Measurements from ENCODE around the gene SNX5. TPM values are rescaled to one million over a fixed set of nuclear protein-coding genes. Genes with fewer than 3 reads are reported as not detected.

The SNX5 gene
- total and polyA plus RNA-seq, 12 donors, result 29.0 to 59.1 (median 47.3) TPM

DNA sequence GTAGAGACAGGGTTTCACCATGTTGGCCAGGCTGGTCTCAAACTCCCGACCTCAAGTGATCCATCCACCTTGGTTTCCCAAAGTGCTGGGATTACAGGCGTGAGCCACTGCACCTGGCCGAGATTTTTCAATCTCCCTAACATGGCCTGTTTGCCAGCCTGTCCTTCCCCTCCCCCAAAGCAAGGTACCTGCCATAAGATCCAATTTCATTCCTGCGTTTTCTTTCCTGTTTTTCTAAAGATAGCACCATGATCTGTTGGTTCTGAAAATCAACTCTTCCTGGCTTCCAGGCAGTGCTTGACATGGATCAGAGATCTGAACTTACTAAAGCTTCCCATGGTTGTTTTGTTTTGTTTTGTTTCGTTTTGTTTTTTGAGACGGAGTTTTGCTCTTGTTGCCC lies 7.7 kb upstream of the SNX5 start:
- WGBS, 2 donors, result 91 to 93% methylated on average over 6 of the region's 6 CpGs
- no peak for ATAC-seq
- intact Hi-C loops (cut with DNase I), result no loop called here
- TF ChIP-seq, protein P1, sequence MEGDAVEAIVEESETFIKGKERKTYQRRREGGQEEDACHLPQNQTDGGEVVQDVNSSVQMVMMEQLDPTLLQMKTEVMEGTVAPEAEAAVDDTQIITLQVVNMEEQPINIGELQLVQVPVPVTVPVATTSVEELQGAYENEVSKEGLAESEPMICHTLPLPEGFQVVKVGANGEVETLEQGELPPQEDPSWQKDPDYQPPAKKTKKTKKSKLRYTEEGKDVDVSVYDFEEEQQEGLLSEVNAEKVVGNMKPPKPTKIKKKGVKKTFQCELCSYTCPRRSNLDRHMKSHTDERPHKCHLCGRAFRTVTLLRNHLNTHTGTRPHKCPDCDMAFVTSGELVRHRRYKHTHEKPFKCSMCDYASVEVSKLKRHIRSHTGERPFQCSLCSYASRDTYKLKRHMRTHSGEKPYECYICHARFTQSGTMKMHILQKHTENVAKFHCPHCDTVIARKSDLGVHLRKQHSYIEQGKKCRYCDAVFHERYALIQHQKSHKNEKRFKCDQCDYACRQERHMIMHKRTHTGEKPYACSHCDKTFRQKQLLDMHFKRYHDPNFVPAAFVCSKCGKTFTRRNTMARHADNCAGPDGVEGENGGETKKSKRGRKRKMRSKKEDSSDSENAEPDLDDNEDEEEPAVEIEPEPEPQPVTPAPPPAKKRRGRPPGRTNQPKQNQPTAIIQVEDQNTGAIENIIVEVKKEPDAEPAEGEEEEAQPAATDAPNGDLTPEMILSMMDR (IDR thresholded peaks at IDR 0.05), result no peak
- Histone ChIP-seq H3K4me3 (no peak overlapping the region), H3K27ac (no peak overlapping the region), H3K4me1 (peaks cover 0 to 30% (median 25%) of the 10 kb centered on the region in 9 donors), H3K27me3 (no peaks in the 10 kb centered on the region), H3K36me3 (peaks cover 0 to 64% (median 6%) of the 10 kb centered on the region in 9 donors), H3K9me3 (no peaks in the 10 kb centered on the region)
- DNase-seq, result no peak

DNA sequence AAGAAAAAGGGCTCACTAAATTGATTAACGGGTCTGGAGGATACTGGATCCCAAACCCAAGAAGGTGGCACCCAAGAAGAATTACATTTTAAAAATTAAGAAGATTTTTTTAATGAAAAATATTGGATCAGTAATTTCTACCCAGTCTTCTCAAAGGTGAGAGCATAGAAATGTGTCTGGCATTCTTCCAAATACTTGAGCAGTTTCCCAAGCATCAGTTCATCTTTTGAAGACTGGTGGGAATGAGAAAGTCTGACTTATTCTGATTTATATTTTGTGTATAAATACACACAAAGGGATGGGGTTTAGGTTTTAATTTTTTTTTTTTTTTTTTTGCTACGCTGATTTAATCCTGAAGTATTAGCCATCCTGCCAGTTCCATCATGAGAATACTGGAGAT lies 3.5 kb upstream of the SNX5 start:
- Histone ChIP-seq H3K27me3 (no peaks in the 10 kb centered on the region), H3K36me3 (peaks cover 0 to 26% (median 6%) of the 10 kb centered on the region in 9 donors), H3K27ac (peak overlapping the region in 2 of 10 donors; percentile 97), H3K4me1 (peaks cover 0 to 52% (median 44%) of the 10 kb centered on the region in 9 donors), H3K4me3 (peak overlapping the region in 5 of 10 donors; percentile 87 to 97 (median 95)), H3K9me3 (no peaks in the 10 kb centered on the region)
- no peak for ATAC-seq
- WGBS, 2 donors, result 68 to 71% methylated on average over 2 of the region's 2 CpGs
- intact Hi-C loops (cut with DNase I), result no loop called here
- no peak for DNase-seq
- TF ChIP-seq, protein P1 (IDR thresholded peaks at IDR 0.05), result no peak

DNA sequence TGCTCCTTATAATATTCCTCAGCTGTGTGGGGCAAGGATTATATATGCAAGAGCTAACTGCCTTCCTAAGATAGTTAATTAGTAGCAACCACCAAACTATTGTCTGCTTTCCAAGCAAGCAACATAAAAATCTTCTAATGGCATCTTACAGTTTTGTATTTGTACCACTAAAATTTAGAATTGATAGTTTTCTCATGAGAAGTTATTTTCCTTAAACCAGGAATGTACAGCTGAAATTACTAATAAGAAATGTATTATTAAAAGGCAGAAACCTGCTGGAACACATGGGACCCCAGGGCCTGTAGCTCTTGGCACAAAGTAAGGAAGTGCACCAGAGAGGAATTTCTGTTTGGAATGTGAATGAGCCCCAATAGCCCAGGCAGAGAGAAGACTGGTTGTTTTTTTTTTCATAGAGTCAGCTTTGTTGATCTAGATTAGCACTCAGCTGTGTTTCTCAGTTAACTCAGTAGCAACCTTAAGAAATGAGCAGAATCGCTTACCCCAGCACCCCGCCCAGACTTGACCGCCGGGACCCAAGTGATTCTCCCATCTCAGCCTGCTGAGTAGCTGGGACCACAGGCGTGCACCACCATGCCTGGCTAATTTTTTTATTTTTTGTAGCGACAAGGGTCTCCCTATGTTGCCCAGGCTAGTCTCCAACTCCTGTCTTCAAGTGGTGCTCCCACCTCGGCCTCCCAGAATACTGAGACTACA lies 2.9 kb upstream of the SNX5 start:
- Histone ChIP-seq H3K36me3 (peaks cover 0 to 19% (median 6%) of the 10 kb centered on the region in 9 donors), H3K4me3 (peak overlapping the region in 8 of 10 donors; percentile 75 to 97 (median 93)), H3K4me1 (peaks cover 0 to 59% (median 51%) of the 10 kb centered on the region in 9 donors), H3K9me3 (no peaks in the 10 kb centered on the region), H3K27me3 (no peaks in the 10 kb centered on the region), H3K27ac (peak overlapping the region in 8 of 10 donors; percentile 3 to 99 (median 70))
- 29 to 44% methylated on average over 7 of the region's 7 CpGs for WGBS, 2 donors
- ATAC-seq, result no peak
- intact Hi-C loops (cut with DNase I), result no loop called here
- DNase-seq, result no peak
- TF ChIP-seq, protein P1 (IDR thresholded peaks at IDR 0.05), result no peak

DNA sequence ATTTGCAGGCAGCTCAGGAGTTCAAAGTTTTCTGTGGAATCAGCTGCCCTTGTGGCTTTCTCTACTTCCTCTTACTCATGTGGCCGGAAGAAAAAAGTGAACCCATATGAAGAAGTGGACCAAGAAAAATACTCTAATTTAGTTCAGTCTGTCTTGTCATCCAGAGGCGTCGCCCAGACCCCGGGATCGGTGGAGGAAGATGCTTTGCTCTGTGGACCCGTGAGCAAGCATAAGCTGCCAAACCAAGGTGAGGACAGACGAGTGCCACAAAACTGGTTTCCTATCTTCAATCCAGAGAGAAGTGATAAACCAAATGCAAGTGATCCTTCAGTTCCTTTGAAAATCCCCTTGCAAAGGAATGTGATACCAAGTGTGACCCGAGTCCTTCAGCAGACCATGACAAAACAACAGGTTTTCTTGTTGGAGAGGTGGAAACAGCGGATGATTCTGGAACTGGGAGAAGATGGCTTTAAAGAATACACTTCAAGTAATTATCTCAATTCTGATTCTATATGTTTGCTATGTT lies 1.4 kb upstream of the SNX5 start:
- H3K4me3 ChIP-seq, result peak overlapping the region; percentile 75 to 97 (median 92)
- peak overlapping the region; percentile 89 to 99 (median 96) for H3K27ac ChIP-seq
- ATAC-seq, result no peak
- no peaks in the 10 kb centered on the region for H3K9me3 ChIP-seq
- peak in 1 of 2 donors; percentile 16 for DNase-seq
- intact Hi-C loops (cut with DNase I), result loop anchor here in 3 of 10 donors (2.0 to 10.0 kb wide), 3 partner anchors 75 to 399 kb away; partner anchors contain the start of genes DSTN (in 1 of the 3) and RRBP1 (in 1 of the 3)
- TF ChIP-seq, protein P1 (IDR thresholded peaks at IDR 0.05), result no peak
- peaks cover 0 to 74% (median 66%) of the 10 kb centered on the region in 9 donors for H3K4me1 ChIP-seq
- no peaks in the 10 kb centered on the region for H3K27me3 ChIP-seq
- peaks cover 0 to 4% (median 0%) of the 10 kb centered on the region in 9 donors for H3K36me3 ChIP-seq
- WGBS, 2 donors, result 4 to 8% methylated on average over 9 of the region's 9 CpGs
